ENCODE measurements around the gene UBE2E2.

The UBE2E2 gene

DNA sequence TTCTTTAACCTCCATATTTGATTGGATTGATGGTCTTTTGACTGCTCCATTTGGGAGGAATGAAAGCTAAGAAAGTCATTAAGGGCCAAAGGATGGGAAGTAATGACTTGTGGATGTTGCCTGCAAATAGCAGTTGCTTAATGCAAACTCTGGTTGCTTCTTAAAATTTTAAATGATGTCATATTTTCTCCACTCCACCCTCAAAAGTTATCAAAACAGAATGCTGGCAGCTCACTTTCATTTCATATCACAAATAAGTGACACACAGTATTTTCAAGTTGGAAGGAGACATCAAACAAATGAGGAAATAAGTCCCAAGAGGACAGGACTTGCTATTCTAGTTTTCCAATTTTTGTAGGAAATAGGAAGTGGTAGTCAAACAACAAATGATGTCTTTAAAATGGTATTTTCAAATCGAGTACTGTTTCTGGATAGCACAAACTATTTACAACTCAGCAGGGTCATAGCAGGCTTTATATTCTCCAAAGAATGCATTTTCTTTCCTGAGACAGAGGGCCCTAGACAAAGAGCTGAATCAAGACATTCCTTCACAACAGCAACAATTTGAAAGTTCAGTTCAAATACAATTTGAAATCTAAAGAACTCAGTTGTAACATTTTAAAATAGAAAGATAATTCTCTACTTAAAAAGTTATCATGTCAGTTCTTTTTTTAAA is 437.5 kb downstream of the UBE2E2 start:
- no peak for DNase-seq

All from activated CD4-positive, alpha-beta T cell treated with anti-CD3 and anti-CD28 coated beads for 4 hours (primary cell).